WERI-Rb-1 (cell line): ENCODE data around the gene NAV2.

Experiments used
- DNase-seq: peaks from one replicate; pipeline ENCODE4 v3.0.0-alpha.2; 2020
- H3K27ac ChIP-seq: fragments of 250-450 bp; sonication (Bioruptor Pico); 2 replicates; pipeline ENCODE4 v1.5.1; 2020; ENCODE audit warnings: mild to moderate bottlenecking, moderate library complexity
- H3K27me3 ChIP-seq: fragments of 250-450 bp; sonication (Bioruptor Pico); 2 replicates; pipeline ENCODE4 v1.5.1; 2021; ENCODE audit warnings: mild to moderate bottlenecking, low read depth, moderate library complexity; ENCODE audit not compliant: insufficient read depth, severe bottlenecking
- H3K36me3 ChIP-seq: fragments of 250-450 bp; sonication (Bioruptor Pico); 2 replicates; pipeline ENCODE4 v1.5.1; 2020; ENCODE audit warnings: mild to moderate bottlenecking, moderate library complexity
- H3K4me3 ChIP-seq: 2 replicates; pipeline ENCODE4 v1.5.1; 2011; ENCODE audit warnings: low read depth, mild to moderate bottlenecking, control low read depth, low read length
- H3K9me3 ChIP-seq: fragments of 250-450 bp; sonication (Bioruptor Pico); 2 replicates; pipeline ENCODE4 v1.5.1; 2021; ENCODE audit warnings: mild to moderate bottlenecking, moderate library complexity; ENCODE audit not compliant: severe bottlenecking
- TF ChIP-seq, protein P1 (sequence below): IDR thresholded peaks from 2 replicates; pipeline ENCODE4 v1.5.1; 2011; ENCODE audit warnings: low read depth, mild to moderate bottlenecking, control low read depth, inconsistent platforms, low read length

NAV2 gene

GRCh38 chr11:19724765-19725164 is 12.1 kb downstream of the NAV2 start:
- TF ChIP-seq, protein P1, sequence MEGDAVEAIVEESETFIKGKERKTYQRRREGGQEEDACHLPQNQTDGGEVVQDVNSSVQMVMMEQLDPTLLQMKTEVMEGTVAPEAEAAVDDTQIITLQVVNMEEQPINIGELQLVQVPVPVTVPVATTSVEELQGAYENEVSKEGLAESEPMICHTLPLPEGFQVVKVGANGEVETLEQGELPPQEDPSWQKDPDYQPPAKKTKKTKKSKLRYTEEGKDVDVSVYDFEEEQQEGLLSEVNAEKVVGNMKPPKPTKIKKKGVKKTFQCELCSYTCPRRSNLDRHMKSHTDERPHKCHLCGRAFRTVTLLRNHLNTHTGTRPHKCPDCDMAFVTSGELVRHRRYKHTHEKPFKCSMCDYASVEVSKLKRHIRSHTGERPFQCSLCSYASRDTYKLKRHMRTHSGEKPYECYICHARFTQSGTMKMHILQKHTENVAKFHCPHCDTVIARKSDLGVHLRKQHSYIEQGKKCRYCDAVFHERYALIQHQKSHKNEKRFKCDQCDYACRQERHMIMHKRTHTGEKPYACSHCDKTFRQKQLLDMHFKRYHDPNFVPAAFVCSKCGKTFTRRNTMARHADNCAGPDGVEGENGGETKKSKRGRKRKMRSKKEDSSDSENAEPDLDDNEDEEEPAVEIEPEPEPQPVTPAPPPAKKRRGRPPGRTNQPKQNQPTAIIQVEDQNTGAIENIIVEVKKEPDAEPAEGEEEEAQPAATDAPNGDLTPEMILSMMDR = no peak
- no peak overlapping the region for H3K27ac ChIP-seq
- no peaks in the 10 kb centered on the region for H3K36me3 ChIP-seq
- no peak for DNase-seq
- no peaks in the 10 kb centered on the region for H3K9me3 ChIP-seq
- H3K27me3 ChIP-seq = peaks cover 48% of the 10 kb centered on the region
- no peak overlapping the region for H3K4me3 ChIP-seq

GRCh38 chr11:19725379-19726079 is 12.9 kb downstream of the NAV2 start:
- Histone ChIP-seq H3K36me3 (no peaks in the 10 kb centered on the region), H3K9me3 (no peaks in the 10 kb centered on the region), H3K27me3 (peaks cover 46% of the 10 kb centered on the region), H3K4me3 (no peak overlapping the region), H3K27ac (no peak overlapping the region)
- TF ChIP-seq, protein P1 = no peak
- DNase-seq = no peak

DNA sequence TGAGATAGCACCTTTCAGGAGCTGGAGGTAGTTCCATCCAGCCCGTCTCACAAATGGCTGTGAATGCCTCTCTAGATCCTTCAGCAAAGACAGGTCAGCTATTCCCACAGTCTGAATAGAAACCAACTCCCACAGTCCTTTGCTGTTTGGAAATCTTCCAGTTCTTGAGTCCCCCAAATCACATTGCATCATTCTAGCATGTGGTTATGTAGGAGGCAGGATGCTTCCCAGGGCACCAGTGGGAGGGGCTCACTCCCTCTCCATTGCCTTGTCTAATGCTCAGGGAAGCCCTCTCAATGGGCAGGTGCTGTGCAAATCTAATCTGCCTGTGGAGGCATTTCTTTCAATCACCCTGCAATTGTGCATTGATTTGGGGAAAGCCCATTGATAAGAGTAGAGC is 14.6 kb downstream of the NAV2 start:
- TF ChIP-seq, protein P1 = no peak
- Histone ChIP-seq H3K27ac (no peak overlapping the region), H3K27me3 (peaks cover 59% of the 10 kb centered on the region), H3K36me3 (no peaks in the 10 kb centered on the region), H3K9me3 (no peaks in the 10 kb centered on the region), H3K4me3 (no peak overlapping the region)
- DNase-seq = no peak

DNA sequence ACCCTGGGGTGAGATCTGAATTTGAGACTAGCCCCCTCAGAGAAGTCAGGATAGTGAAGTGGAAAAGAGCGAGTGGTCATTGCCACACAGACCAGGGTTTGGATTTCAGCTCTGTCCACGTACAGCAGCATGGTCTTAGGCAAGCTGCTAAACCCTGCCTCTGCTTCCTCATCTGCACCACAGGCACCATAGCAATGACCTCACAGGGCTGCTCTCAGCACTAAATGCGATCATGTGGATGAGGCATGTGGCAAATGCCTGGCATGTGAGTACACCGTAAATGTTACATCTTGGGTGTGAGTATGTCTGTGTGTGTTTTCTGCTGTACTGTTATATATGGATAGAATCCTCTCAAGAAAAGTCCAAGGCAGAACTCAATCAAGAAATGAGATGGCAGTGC is 15.8 kb downstream of the NAV2 start:
- Histone ChIP-seq H3K9me3 (no peaks in the 10 kb centered on the region), H3K27ac (no peak overlapping the region), H3K36me3 (no peaks in the 10 kb centered on the region), H3K27me3 (peaks cover 63% of the 10 kb centered on the region), H3K4me3 (no peak overlapping the region)
- no peak for DNase-seq
- TF ChIP-seq, protein P1 = no peak

DNA sequence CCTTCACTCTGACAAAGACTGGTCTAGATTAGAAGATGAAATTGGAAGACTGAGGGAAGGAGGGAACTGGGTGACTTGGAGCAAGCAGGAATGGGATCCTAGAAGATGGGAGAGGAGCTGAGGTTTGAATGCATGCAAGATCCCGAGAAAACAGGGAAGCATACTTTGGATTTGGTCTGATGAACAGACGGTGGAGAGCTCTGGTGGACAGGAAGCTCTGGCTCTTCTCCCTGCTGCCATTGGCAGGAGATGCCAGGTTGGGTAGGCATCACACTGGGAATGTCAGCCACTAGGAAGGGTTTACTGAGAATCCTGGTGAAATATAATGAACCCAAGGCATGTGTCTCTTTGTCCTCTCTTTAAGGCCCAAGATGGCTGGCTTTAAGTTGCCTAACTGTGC is 16.5 kb downstream of the NAV2 start:
- TF ChIP-seq, protein P1 = no peak
- Histone ChIP-seq H3K4me3 (no peak overlapping the region), H3K9me3 (no peaks in the 10 kb centered on the region), H3K27ac (no peak overlapping the region), H3K36me3 (no peaks in the 10 kb centered on the region), H3K27me3 (peaks cover 70% of the 10 kb centered on the region)
- no peak for DNase-seq

DNA sequence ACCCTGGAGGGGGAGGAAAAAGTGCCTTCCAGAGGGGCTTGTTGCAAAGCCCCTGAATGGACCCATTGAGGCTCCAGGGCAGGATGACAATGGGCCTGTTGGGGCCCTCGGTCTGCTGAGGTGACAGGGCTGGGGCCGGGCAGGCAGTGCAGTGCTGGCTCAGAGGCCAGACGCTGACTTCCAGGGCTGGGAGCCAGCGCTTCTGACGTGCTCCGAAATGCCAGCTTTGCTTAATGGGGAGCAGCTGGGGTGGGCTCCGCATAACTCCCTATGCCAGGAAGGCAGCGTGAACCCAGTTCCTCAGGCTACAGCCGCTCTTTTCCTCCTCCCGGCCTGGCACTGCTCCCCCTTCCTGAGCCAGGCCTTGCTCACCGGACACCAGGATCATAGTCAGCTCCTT is 17.7 kb downstream of the NAV2 start:
- DNase-seq = no peak

More for the DNA sequence above, 17.7 kb downstream of the NAV2 start:
- Histone ChIP-seq H3K27me3 (peaks cover 82% of the 10 kb centered on the region), H3K9me3 (no peaks in the 10 kb centered on the region), H3K27ac (no peak overlapping the region), H3K36me3 (no peaks in the 10 kb centered on the region), H3K4me3 (no peak overlapping the region)
- TF ChIP-seq, protein P1 = no peak
